ENCODE measurements around the gene LSM14B. TPM values are rescaled to one million over a fixed set of nuclear protein-coding genes. Genes with fewer than 3 reads are reported as not detected.

LSM14B gene
- total and polyA plus RNA-seq, 8 donors = 0.58 to 27.2 (median 15.3) TPM

DNA sequence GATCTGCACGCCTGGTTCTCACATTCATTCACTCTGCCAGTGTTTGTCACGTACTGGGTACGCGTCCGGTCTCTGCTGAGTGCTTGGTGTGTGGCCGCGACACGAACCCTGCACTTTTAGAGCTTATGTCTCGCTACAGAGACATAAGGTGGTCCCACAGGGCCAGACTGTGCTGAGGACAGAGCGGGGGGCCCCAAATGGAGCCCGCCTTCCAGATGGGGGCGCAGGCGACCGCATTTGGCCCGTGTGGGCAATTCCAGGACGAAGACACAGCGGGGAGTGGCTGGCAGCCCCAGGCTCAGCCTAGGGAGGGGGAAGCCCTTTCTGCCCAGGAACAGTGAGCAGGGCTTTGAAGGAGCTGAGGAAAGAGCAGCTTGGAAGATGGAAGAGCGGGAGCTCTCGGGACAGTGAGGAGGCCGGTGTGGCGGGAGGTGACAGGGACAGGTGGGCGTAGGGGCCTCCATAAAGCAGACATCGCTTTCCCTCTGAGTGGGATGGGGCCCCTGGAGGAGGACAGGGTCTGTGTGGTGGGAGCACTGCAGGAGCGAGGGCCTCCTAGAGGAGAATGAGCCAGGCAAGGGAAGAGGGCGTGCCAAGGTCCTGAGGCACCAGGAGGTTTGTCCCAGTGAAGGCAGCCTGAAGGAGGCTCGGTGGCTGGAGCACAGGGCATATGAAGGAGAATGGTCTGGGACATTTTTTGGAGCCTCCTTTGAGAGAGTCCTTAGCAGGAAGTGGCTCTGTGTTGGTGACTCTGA, 52.8 kb downstream of the LSM14B start:
- no peak overlapping the region for H3K4me3 ChIP-seq
- no peaks in the 10 kb centered on the region for H3K9me3 ChIP-seq
- H3K4me1 ChIP-seq = no peaks in the 10 kb centered on the region
- no peak for DNase-seq
- no peaks in the 10 kb centered on the region for H3K27me3 ChIP-seq
- H3K27ac ChIP-seq = no peak overlapping the region
- 93 to 97% (median 97%) methylated on average over 25 to 26 of the region's 26 CpGs for WGBS, 5 donors
- intact Hi-C loops (cut with DNase I; ENCODE audit: low total_unique reads) = no loop called here
- TF ChIP-seq, protein P1, sequence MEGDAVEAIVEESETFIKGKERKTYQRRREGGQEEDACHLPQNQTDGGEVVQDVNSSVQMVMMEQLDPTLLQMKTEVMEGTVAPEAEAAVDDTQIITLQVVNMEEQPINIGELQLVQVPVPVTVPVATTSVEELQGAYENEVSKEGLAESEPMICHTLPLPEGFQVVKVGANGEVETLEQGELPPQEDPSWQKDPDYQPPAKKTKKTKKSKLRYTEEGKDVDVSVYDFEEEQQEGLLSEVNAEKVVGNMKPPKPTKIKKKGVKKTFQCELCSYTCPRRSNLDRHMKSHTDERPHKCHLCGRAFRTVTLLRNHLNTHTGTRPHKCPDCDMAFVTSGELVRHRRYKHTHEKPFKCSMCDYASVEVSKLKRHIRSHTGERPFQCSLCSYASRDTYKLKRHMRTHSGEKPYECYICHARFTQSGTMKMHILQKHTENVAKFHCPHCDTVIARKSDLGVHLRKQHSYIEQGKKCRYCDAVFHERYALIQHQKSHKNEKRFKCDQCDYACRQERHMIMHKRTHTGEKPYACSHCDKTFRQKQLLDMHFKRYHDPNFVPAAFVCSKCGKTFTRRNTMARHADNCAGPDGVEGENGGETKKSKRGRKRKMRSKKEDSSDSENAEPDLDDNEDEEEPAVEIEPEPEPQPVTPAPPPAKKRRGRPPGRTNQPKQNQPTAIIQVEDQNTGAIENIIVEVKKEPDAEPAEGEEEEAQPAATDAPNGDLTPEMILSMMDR (IDR thresholded peaks at IDR 0.05) = no peak
- no peak for TF ChIP-seq POLR2A (IDR thresholded peaks at IDR 0.05)
- no peak for TF ChIP-seq POLR2AphosphoS5 (IDR thresholded peaks at IDR 0.05)
- no peak for TF ChIP-seq EP300 (IDR thresholded peaks at IDR 0.05)
- peaks cover 10 to 77% (median 69%) of the 10 kb centered on the region in 4 donors for H3K36me3 ChIP-seq

DNA sequence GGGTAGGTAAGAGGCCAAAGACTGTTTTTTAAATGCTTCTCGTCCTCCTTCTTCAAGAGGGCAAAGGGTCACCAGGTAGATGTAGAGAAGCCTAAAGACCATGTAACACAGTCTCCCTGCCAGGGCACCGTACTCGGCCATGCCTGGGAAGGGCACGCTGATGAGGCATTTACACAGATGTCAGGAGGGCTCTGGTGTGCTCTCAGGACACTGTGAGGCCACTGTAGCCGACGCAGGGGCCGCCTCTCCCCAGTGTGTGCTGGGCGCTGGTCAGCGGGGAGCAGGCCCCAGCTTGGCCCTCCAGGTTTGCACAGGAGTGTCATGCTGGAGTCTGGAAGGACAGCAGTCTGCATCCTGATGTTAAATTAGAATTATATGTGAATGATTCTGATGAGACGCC, 53.4 kb downstream of the LSM14B start:
- 91 to 98% (median 94%) methylated on average over 10 of the region's 10 CpGs for WGBS, 5 donors
- peaks cover 10 to 73% (median 68%) of the 10 kb centered on the region in 4 donors for H3K36me3 ChIP-seq
- H3K9me3 ChIP-seq = no peaks in the 10 kb centered on the region
- intact Hi-C loops (cut with DNase I; ENCODE audit: low total_unique reads) = no loop called here
- H3K27me3 ChIP-seq = no peaks in the 10 kb centered on the region
- TF ChIP-seq POLR2AphosphoS5 (IDR thresholded peaks at IDR 0.05) = no peak
- no peak for TF ChIP-seq EP300 (IDR thresholded peaks at IDR 0.05)
- TF ChIP-seq, protein P1 (IDR thresholded peaks at IDR 0.05) = no peak
- no peak overlapping the region for H3K4me3 ChIP-seq
- no peak overlapping the region for H3K27ac ChIP-seq
- no peak for DNase-seq
- no peaks in the 10 kb centered on the region for H3K4me1 ChIP-seq

DNA sequence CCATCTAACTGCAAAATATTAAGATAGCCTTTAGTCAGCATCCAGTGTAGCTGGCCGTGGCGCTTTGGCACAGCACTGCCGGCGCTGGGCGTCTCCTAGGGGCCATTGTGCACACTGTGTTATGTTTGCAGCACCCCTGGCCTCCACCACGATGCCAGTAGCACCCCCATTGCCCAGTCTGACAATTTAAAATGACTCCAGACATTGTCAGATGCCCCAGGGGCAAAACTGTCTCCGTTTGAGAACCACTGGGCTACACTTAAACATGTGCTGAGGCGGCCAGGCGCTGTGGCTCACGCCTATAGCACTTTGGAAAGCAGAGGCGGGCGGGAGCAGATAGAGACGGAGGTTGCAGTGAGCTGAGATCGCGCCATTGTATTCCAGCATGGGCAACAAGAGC, 54.6 kb downstream of the LSM14B start:
- TF ChIP-seq POLR2A (IDR thresholded peaks at IDR 0.05) = no peak
- TF ChIP-seq, protein P1 (IDR thresholded peaks at IDR 0.05) = no peak
- no peak for TF ChIP-seq POLR2AphosphoS5 (IDR thresholded peaks at IDR 0.05)
- TF ChIP-seq EP300 (IDR thresholded peaks at IDR 0.05) = no peak
- Histone ChIP-seq H3K4me3 (no peak overlapping the region), H3K36me3 (peaks cover 10 to 73% (median 68%) of the 10 kb centered on the region in 4 donors), H3K27me3 (no peaks in the 10 kb centered on the region), H3K4me1 (peaks cover 0 to 3% (median 2%) of the 10 kb centered on the region in 4 donors), H3K9me3 (no peaks in the 10 kb centered on the region), H3K27ac (no peak overlapping the region)
- WGBS, 5 donors = 88 to 94% (median 91%) methylated on average over 15 of the region's 15 CpGs
- no peak for DNase-seq
- intact Hi-C loops (cut with DNase I; ENCODE audit: low total_unique reads) = no loop called here

DNA sequence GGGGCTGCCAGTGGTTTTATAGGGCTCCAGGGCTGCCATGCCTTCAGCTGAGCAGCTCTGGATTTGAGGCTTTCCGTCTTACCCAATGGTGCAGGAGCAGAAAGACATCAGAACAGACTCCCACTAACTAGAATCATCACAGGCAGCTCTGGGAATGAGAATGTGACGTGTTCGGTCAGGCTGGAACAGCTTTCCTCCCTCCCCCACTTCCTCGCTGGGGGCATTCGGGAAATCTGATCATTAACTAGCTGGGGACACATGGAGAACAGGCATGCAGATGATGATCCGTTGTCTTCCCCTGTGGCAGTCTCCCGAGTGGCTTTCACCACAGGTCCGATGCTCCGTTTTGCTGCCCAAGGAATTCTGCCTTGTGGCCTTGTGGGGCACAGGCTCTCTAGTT, 55.0 kb downstream of the LSM14B start:
- peaks cover 10 to 70% (median 65%) of the 10 kb centered on the region in 4 donors for H3K36me3 ChIP-seq
- intact Hi-C loops (cut with DNase I; ENCODE audit: low total_unique reads) = no loop called here
- WGBS, 5 donors = 91 to 97% (median 93%) methylated on average over 9 of the region's 9 CpGs
- H3K4me3 ChIP-seq = no peak overlapping the region
- H3K27me3 ChIP-seq = no peaks in the 10 kb centered on the region
- no peaks in the 10 kb centered on the region for H3K9me3 ChIP-seq
- TF ChIP-seq, protein P1 (IDR thresholded peaks at IDR 0.05) = no peak
- TF ChIP-seq POLR2AphosphoS5 (IDR thresholded peaks at IDR 0.05) = no peak
- no peak for TF ChIP-seq EP300 (IDR thresholded peaks at IDR 0.05)
- TF ChIP-seq POLR2A (IDR thresholded peaks at IDR 0.05) = no peak
- H3K4me1 ChIP-seq = peaks cover 2 to 7% (median 6%) of the 10 kb centered on the region in 4 donors
- DNase-seq = no peak
- H3K27ac ChIP-seq = no peak overlapping the region
